GM06990 (cell line): ENCODE results near the gene SIGLEC12.
A peak's percentile ranks its signal among the peaks of the same experiment; 100 is the strongest.

Experiments
- DNase-seq: peaks from one replicate; pipeline ENCODE4 v3.0.0-alpha.2; 2011; ENCODE audit not compliant: insufficient read length; ENCODE audit errors: extremely low read depth
- H3K27me3 ChIP-seq: replicated peaks from 2 replicates; pipeline ENCODE4 v1.6.0; 2011; ENCODE audit warnings: low read length; ENCODE audit not compliant: control insufficient read depth, insufficient read depth
- H3K36me3 ChIP-seq: 2 replicates; pipeline ENCODE4 v1.5.1; 2011; ENCODE audit warnings: low read length; ENCODE audit not compliant: control insufficient read depth, insufficient read depth
- H3K4me3 ChIP-seq: replicated peaks from 2 replicates; pipeline ENCODE4 v1.5.1; 2011; ENCODE audit warnings: low read depth, mild to moderate bottlenecking, control low read depth, low read length
- TF ChIP-seq, protein P1 (sequence below): IDR thresholded peaks from 2 replicates; pipeline ENCODE4 v1.5.1; 2011; ENCODE audit warnings: low read length, control low read depth, mild to moderate bottlenecking, inconsistent platforms; ENCODE audit not compliant: insufficient read depth, poor library complexity, severe bottlenecking

SIGLEC12 gene

GRCh38 chr19:51541458-51542357 is 40.1 kb upstream of the SIGLEC12 start:
- TF ChIP-seq, protein P1, sequence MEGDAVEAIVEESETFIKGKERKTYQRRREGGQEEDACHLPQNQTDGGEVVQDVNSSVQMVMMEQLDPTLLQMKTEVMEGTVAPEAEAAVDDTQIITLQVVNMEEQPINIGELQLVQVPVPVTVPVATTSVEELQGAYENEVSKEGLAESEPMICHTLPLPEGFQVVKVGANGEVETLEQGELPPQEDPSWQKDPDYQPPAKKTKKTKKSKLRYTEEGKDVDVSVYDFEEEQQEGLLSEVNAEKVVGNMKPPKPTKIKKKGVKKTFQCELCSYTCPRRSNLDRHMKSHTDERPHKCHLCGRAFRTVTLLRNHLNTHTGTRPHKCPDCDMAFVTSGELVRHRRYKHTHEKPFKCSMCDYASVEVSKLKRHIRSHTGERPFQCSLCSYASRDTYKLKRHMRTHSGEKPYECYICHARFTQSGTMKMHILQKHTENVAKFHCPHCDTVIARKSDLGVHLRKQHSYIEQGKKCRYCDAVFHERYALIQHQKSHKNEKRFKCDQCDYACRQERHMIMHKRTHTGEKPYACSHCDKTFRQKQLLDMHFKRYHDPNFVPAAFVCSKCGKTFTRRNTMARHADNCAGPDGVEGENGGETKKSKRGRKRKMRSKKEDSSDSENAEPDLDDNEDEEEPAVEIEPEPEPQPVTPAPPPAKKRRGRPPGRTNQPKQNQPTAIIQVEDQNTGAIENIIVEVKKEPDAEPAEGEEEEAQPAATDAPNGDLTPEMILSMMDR: no peak
- H3K27me3 ChIP-seq: no peaks in the 10 kb centered on the region; the same call in 1 of the 2 replicates

GRCh38 chr19:51539821-51540366 is 38.3 kb upstream of the SIGLEC12 start:
- TF ChIP-seq, protein P1: no peak
- no peak for DNase-seq
- H3K36me3 ChIP-seq: no peaks in the 10 kb centered on the region
- no peak overlapping the region for H3K4me3 ChIP-seq
- no peaks in the 10 kb centered on the region; the same call in 1 of the 2 replicates for H3K27me3 ChIP-seq

More at GRCh38 chr19:51541458-51542357, 40.1 kb upstream of the SIGLEC12 start:
- DNase-seq: no peak
- Histone ChIP-seq H3K4me3 (no peak overlapping the region), H3K36me3 (no peaks in the 10 kb centered on the region)

DNA sequence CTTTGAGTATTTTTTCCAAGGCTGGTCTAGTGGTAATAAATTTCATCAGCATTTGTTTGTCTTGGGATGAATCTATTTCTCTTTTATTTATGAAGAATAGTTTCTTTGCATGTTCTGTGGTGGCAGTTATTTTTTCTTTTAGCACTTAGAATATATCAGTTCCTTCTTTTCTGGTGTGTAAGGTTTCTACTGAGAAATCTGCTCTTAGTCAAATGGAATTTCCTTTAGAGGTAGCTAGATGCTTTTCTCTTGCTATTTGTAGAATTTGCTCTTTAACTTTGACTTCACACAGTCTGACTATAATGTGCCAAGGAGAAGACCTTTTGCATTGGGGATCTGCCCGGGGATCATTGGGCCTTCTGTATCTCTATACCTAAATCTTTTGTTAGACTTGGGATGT is 33.9 kb upstream of the SIGLEC12 start:
- Histone ChIP-seq H3K27me3 (no peaks in the 10 kb centered on the region), H3K36me3 (no peaks in the 10 kb centered on the region), H3K4me3 (no peak overlapping the region)
- TF ChIP-seq, protein P1: no peak
- no peak for DNase-seq

DNA sequence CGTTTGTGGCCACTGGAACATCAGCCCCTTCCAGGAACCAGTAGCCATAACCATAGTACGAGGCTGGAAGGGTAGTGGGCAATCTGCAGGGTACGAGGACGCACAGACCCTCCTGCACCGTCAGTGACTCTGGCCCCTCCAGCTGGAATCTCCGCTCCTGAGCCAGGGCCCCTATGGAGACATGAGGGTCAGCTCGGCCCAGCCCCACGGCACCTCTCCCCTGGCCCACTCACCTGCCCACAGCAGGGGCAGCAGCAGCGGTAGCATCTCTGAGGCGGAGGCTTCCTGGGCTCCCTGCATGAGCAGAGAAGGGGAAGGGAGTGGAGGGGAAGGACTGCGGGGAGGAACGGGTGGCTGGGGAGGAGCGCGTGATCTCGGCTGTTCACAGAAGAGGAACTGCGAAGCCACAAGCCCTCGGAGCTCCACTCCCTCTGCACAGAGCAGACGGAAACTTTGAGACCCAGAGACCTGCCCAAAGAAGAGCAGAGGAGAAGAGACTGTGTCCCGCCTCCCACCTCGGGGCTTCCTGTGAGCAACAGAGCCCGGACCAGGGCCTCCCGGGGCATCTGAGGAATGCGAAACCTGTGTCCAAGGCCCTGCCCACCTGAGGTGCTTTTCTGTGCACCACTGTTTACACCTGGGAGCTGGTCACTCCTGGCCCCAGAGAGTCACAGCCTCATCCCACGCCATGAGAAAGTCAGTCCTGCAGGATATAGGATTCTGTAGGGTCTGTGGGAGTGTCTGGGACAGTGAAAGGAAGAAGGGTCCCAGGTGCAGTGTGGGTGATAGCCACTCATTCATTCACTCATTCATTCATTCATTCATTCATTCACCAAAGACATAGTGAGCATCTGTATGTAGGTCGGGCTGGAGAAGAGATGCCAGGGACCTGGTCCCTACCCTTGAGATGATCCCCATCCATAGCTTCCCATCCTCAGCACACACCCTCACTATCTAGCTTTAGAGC is 30.0 kb upstream of the SIGLEC12 start, which contains the start of gene SIGLEC6:
SIGLEC6 (minus strand) TSS at position 322 of the 967 bp plus-strand sequence; CDS start at position 300, 22 bp downstream.
- peak; percentile 65 for DNase-seq
- H3K36me3 ChIP-seq: no peaks in the 10 kb centered on the region
- TF ChIP-seq, protein P1: no peak
- H3K4me3 ChIP-seq: no peak within 1 kb of the TSS
- no peaks in the 10 kb centered on the region; the same call in 1 of the 2 replicates for H3K27me3 ChIP-seq

GRCh38 chr19:51530616-51531015 is 29.0 kb upstream of the SIGLEC12 start:
- Histone ChIP-seq H3K27me3 (no peaks in the 10 kb centered on the region; the same call in 1 of the 2 replicates), H3K4me3 (no peak overlapping the region), H3K36me3 (no peaks in the 10 kb centered on the region)
- TF ChIP-seq, protein P1: no peak
- DNase-seq: no peak
